OCI-LY7 (cell line): Measurements from ENCODE around the gene C1orf167.

ENCODE experiments used
- CTCF ChIP-seq: fragments of 200-600 bp; sonication (generic); conservative IDR thresholded peaks from 2 replicates; pipeline ENCODE4 v1.5.1; 2014; ENCODE audit warnings: mild to moderate bottlenecking, antibody characterized with exemption, low read length, moderate library complexity, mixed read lengths
- EZH2phosphoT487 ChIP-seq: fragments of 200-600 bp; sonication (generic); IDR thresholded peaks from 2 replicates; pipeline ENCODE4 v1.6.1; 2018; ENCODE audit warnings: low read depth, borderline replicate concordance, mild to moderate bottlenecking, mixed run types, antibody characterized with exemption, low read length, moderate library complexity, mixed read lengths

GRCh38 chr1:11800391-11800755 lies 38.4 kb downstream of the C1orf167 start:
- TF ChIP-seq CTCF (no peak), EZH2phosphoT487 (no peak)
